ENCODE data around the gene PEMT.

- TF ChIP-seq, protein P1, sequence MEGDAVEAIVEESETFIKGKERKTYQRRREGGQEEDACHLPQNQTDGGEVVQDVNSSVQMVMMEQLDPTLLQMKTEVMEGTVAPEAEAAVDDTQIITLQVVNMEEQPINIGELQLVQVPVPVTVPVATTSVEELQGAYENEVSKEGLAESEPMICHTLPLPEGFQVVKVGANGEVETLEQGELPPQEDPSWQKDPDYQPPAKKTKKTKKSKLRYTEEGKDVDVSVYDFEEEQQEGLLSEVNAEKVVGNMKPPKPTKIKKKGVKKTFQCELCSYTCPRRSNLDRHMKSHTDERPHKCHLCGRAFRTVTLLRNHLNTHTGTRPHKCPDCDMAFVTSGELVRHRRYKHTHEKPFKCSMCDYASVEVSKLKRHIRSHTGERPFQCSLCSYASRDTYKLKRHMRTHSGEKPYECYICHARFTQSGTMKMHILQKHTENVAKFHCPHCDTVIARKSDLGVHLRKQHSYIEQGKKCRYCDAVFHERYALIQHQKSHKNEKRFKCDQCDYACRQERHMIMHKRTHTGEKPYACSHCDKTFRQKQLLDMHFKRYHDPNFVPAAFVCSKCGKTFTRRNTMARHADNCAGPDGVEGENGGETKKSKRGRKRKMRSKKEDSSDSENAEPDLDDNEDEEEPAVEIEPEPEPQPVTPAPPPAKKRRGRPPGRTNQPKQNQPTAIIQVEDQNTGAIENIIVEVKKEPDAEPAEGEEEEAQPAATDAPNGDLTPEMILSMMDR (IDR thresholded peaks at IDR 0.05), result no peak
- TF ChIP-seq POLR2A (IDR thresholded peaks at IDR 0.05; ENCODE audit: low read depth), result no peak
Observed at GRCh38 chr17:17518951-17519350, 72.6 kb downstream of the PEMT start.

All from esophagus muscularis mucosa (tissue), 3 donors.